Body of pancreas (tissue), 4 donors: Measurements from ENCODE around the gene ASF1B. TPM values are rescaled to one million over a fixed set of nuclear protein-coding genes. Genes with fewer than 3 reads are reported as not detected.
"Not testable (repeated sequence)": the region's sequence is repeated elsewhere in the genome, so short reads cannot be mapped to it uniquely, and the experiment has no call there.

ENCODE experiments used
- ATAC-seq: fragments of 150-250 bp; one replicate; pipeline ENCODE4 v1.9.1; 2016
- DNase-seq, 4 donors: peaks; one replicate each; pipeline ENCODE4 v3.0.0-alpha.2; 2019
- H3K27ac ChIP-seq, 4 donors: fragments of 200-600 bp; sonication (generic); 1 replicate in 3 of 4; 2 replicates in 1 of 4; pipeline versions ENCODE4 v1.5.1 to v1.6.1; 2016 to 2019; ENCODE audit warnings: mild to moderate bottlenecking in 1 of 4, mixed read lengths in 1 of 4, moderate library complexity in 1 of 4
- H3K27me3 ChIP-seq, 2 donors: fragments of 200-600 bp; sonication (generic); one replicate each; pipeline ENCODE4 v1.6.0; 2016; ENCODE audit warnings: mild to moderate bottlenecking in 1 of 2
- H3K36me3 ChIP-seq, 2 donors: fragments of 200-600 bp; sonication (generic); replicated peaks in 1 of 2; 2 replicates each; pipeline ENCODE4 v1.5.1; 2016; ENCODE audit warnings: low read depth in 2 of 2; ENCODE audit not compliant: insufficient read depth in 1 of 2
- H3K4me1 ChIP-seq: fragments of 200-600 bp; sonication (generic); one replicate; pipeline ENCODE4 v1.6.0; 2016
- H3K4me3 ChIP-seq, 2 donors: fragments of 200-600 bp; sonication (generic); 1 replicate in 1 of 2; 2 replicates in 1 of 2; pipeline ENCODE4 v1.5.1; 2016 to 2019
- H3K9me3 ChIP-seq, 3 donors: fragments of 200-600 bp; sonication (generic); 1 replicate in 2 of 3; 2 replicates in 1 of 3; pipeline ENCODE4 v1.5.1; 2016
- POLR2A ChIP-seq, 3 donors: fragments of 450-650 bp; IDR thresholded peaks; one replicate each; pipeline ENCODE4 v1.6.1; 2016; ENCODE audit warnings: antibody characterized with exemption in 3 of 3, mild to moderate bottlenecking in 2 of 3
- WGBS, 2 donors: methylation state at CpG; one replicate each; pipeline ENCODE4 v1.1.5; 2017; 5-methylcytosine and 5-hydroxymethylcytosine counted together
- intact Hi-C: fragments of 100-400 bp; cut with DNase I; formaldehyde crosslinking; loops from one replicate; pipeline ENCODE4 v1.15.1; 2023
- total RNA-seq, 2 donors: library from RNA; depleted of rRNA; stranded (reverse); fragments of >200 nt; gene quantifications; one replicate each; pipeline ENCODE4 v1.1.0, GENCODE V29; 2016
- TF ChIP-seq, protein P1 (sequence below), 7 experiments: fragments of 450-650 bp in 4 of 7; fragments of 200-600 bp in 3 of 7; sonication (generic) in 3 of 7; IDR thresholded peaks; one replicate each; pipeline ENCODE4 v1.5.1; 2016 to 2019; ENCODE audit warnings: antibody characterized with exemption in 7 of 7

The ASF1B gene
- 1 to 10 TPM in 1 of 2 donors, under 1 TPM in 1; 0.26 to 1.6 TPM for total RNA-seq

DNA sequence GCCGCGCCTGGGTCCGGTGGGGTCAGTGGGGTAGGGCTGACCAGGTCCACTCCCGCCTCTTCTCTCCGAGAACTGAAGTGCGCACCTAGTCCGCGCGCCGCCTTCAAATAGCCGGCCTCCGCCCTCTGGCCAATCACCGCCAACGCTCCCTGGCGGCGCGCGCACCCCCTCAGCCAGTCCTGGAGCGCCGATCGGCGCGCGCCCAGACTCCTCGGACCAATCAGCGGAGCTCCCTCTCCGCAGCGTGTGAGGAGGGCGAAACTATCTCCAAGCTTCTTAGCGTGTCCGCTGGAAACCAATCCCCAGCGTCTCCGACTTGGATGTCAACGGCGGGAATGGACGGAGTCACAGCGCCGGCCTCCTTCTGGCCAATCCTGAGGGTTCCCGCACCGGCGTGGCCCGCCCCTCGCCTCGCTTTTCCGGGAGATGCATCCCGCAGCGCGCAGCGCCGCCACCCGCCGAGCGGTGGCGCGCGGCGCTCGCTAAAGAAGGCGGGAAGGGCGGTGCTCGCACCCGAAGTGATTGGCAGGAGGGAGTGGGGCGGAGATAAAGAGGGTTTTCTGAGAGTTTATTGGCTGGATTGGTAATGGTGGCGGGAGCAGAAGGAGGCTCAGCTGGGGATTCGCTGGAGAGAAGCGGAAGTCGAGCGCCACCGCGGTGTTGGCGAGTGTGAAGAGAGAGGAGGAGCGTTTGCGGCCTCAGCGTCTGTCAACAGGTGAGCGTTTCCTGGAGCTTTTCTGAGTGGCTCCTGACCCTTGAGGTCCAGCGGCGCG is at the start of gene ASF1B:
TSS of gene ASF1B (minus strand) at position 81 of the 773 bp plus-strand sequence. CDS start 133 bp downstream, outside the sequence.
- H3K9me3 ChIP-seq, result no peaks in the 10 kb centered on the region
- peak within 1 kb of the TSS; percentile 22 to 63 for H3K4me3 ChIP-seq
- H3K27me3 ChIP-seq, result no peaks in the 10 kb centered on the region
- peak within 1 kb of the TSS; percentile 91 to 99 (median 95) for H3K27ac ChIP-seq
- H3K36me3 ChIP-seq, result no peaks in the 10 kb centered on the region
- 0% methylated on average over 18 to 78 of the region's 78 CpGs for WGBS, 2 donors
- DNase-seq, result peak; percentile 98 to 99 (median 99)
- intact Hi-C loops, result loop anchor here (10.0 kb wide), 1 partner anchor 52 kb away; the partner anchor contains the start of gene C19orf67
- peak; percentile 90 for ATAC-seq
- TF ChIP-seq, protein P1, sequence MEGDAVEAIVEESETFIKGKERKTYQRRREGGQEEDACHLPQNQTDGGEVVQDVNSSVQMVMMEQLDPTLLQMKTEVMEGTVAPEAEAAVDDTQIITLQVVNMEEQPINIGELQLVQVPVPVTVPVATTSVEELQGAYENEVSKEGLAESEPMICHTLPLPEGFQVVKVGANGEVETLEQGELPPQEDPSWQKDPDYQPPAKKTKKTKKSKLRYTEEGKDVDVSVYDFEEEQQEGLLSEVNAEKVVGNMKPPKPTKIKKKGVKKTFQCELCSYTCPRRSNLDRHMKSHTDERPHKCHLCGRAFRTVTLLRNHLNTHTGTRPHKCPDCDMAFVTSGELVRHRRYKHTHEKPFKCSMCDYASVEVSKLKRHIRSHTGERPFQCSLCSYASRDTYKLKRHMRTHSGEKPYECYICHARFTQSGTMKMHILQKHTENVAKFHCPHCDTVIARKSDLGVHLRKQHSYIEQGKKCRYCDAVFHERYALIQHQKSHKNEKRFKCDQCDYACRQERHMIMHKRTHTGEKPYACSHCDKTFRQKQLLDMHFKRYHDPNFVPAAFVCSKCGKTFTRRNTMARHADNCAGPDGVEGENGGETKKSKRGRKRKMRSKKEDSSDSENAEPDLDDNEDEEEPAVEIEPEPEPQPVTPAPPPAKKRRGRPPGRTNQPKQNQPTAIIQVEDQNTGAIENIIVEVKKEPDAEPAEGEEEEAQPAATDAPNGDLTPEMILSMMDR (IDR thresholded peaks at IDR 0.05), result peak; percentile 69 to 99 (median 95)
- TF ChIP-seq POLR2A (IDR thresholded peaks at IDR 0.05), result peak in 2 of 3 donors; percentile 84 to 89
- peaks cover 11% of the 10 kb centered on the region for H3K4me1 ChIP-seq

DNA sequence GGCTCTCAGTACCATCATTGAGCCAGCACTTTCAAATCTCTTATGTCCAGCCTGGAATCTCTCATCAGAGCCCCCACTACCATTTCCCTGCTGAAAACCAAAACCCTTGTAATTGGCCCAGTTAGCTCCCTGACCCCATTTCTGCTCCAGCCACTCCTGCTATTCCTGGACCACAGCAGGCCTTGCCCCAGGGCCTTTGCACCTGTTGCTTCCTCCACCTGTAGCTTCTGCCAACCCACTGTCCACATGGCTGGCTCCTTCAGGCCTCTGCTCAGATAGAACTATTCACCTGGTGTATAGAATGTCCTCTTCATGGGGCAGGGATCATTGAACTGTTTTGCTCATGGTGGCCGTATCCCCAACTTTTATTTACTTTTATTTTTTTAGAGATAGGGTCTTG is 49.3 kb upstream of the ASF1B start:
- H3K27me3 ChIP-seq, H3K36me3 ChIP-seq, H3K4me3 ChIP-seq, H3K27ac ChIP-seq, intact Hi-C loops, H3K9me3 ChIP-seq, H3K4me1 ChIP-seq, DNase-seq, ATAC-seq: not testable (repeated sequence)
- 92 to 94% methylated on average over 1 of the region's 1 CpG for WGBS, 2 donors

DNA sequence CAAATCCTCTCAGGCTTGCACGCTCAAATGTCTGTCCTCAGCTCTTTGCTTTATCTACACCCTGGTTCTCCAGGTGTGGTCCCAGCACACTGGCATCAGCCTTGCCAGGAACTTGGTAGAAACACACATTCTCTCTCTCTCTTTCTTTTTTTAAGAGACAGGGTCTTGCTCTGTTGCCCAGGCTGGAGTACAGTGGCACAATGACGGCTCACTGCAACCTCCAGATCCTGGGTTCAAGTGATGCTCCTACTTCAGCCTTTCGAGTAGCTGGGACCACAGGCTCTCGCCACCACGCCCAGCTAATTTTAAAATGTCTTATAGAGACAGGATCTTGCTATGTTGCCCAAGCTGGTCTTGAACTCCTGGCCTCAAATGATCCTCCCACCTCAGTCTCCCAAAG is 48.8 kb upstream of the ASF1B start:
- ATAC-seq (no peak), DNase-seq (no peak)
- Histone ChIP-seq H3K4me1 (no peaks in the 10 kb centered on the region), H3K4me3 (no peak overlapping the region), H3K27ac (no peak overlapping the region), H3K36me3 (no peaks in the 10 kb centered on the region), H3K27me3 (no peaks in the 10 kb centered on the region), H3K9me3 (no peaks in the 10 kb centered on the region)
- 89 to 92% methylated on average over 5 of the region's 5 CpGs for WGBS, 2 donors
- intact Hi-C loops, result no loop called here
- no peak for TF ChIP-seq POLR2A (IDR thresholded peaks at IDR 0.05)
- TF ChIP-seq, protein P1 (IDR thresholded peaks at IDR 0.05), result no peak

DNA sequence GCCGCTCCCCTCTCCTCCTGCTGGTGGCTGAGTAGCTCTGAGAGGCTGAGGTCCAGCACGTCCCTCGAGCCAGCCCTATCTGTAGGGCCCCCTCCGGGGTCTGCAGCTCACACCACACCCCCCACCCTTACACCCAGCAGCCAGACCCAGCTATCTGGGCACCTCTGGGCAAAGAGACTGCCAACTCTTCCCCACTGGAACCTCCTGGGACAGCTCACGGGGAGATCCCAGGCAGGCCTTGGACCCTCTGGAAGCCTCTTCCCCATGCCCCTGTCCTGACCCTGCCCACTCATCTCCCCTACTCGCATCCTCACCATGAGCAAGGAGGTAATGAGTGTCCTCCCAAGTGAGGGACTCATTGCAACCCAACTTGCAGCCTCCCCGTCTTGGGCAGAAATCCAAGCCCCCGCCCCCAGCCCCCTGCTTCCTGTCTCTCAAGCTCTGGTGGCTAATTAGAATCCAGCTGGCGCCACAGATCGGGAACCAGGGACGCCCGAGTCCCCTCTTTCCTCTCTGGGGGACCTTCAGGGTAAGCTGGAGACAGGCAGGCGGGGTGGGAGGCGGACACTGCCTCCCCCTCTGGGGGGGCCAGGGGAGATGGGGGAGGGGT is 47.5 kb upstream of the ASF1B start:
- WGBS, 2 donors, result 67 to 74% methylated on average over 9 to 11 of the region's 14 CpGs
- no peaks in the 10 kb centered on the region for H3K27me3 ChIP-seq
- no peak for DNase-seq
- intact Hi-C loops, result no loop called here
- TF ChIP-seq, protein P1 (IDR thresholded peaks at IDR 0.05), result no peak
- no peak for TF ChIP-seq POLR2A (IDR thresholded peaks at IDR 0.05)
- H3K9me3 ChIP-seq, result no peaks in the 10 kb centered on the region
- H3K36me3 ChIP-seq, result no peaks in the 10 kb centered on the region
- no peaks in the 10 kb centered on the region for H3K4me1 ChIP-seq
- H3K27ac ChIP-seq, result no peak overlapping the region
- no peak for ATAC-seq
- no peak overlapping the region for H3K4me3 ChIP-seq

DNA sequence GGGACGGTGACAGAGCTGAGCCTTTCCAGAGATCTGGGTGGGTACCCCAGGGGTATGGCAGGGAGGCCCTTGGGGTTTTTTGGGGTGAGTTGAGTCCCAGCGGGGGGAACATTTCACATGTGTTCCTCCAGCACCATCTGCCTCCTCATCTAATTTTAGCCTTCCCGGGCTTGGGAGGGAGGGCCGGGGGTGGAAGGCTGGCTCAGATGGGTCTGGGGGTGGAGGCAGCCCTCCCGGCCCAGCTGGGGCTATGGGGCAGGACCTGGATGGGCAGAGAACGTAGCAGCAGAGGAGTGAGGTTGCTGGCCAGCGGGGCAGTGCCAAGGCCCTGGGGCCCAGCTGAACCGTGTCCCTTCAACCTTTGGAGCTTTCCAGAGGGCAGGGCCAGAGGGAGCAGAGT is 46.1 kb upstream of the ASF1B start:
- TF ChIP-seq, protein P1 (IDR thresholded peaks at IDR 0.05), result no peak
- TF ChIP-seq POLR2A (IDR thresholded peaks at IDR 0.05), result no peak
- 91 to 94% methylated on average over 2 to 4 of the region's 8 CpGs for WGBS, 2 donors
- intact Hi-C loops, result no loop called here
- Histone ChIP-seq H3K27me3 (no peaks in the 10 kb centered on the region), H3K9me3 (no peaks in the 10 kb centered on the region), H3K4me3 (no peak overlapping the region), H3K4me1 (no peaks in the 10 kb centered on the region), H3K36me3 (no peaks in the 10 kb centered on the region), H3K27ac (no peak overlapping the region)
- ATAC-seq (no peak), DNase-seq (no peak)
